HCT116 (cell line): ENCODE results near the gene CCDC69. TPM values are rescaled to one million over a fixed set of nuclear protein-coding genes. Genes with fewer than 3 reads are reported as not detected.

Experiments
- ATAC-seq: fragments of 200-7000 bp; cut with Tn5 transposase; 2 replicates; pipeline ENCODE4 v1.9.1; 2020; ENCODE audit warnings: mild to moderate bottlenecking, moderate library complexity
- BruUV-seq: library from RNA; stranded (reverse); fragments of 400-500 nt; replicated peaks from 2 replicates; lab custom pipeline; 2021; lab: Mats Ljungman, UMichigan
- CTCF ChIA-PET: fragments of 300-600 bp; sonication (Branson Sonifier 250); formaldehyde crosslinking; loops from one replicate; lab custom pipeline; 2021; ENCODE audit warnings: antibody characterized with exemption; lab: Charles Lee
- POLR2A ChIA-PET: fragments of 300-600, 350-600 bp; sonication (Branson Sonifier 250); formaldehyde crosslinking; loops from one replicate; lab custom pipeline; 2021; ENCODE audit warnings: antibody characterized with exemption; lab: Charles Lee
- RAD21 ChIA-PET, 2 experiments: fragments of 300-600 bp; sonication (Branson Sonifier 250); formaldehyde crosslinking; loops; one replicate each; lab custom pipeline; 2023; ENCODE audit warnings: low total read pairs in 2 of 2; ENCODE audit not compliant: uncharacterized antibody in 2 of 2, unreplicated experiment in 2 of 2, low non-redundant PET in 1 of 2; lab: Charles Lee
- DNase-seq: peaks from one replicate; pipeline ENCODE4 v3.0.0-alpha.2; 2010; ENCODE audit warnings: low read depth, low spot score
- H2AFZ ChIP-seq: fragments of 200-600 bp; shearing (Covaris generic), sonication (generic); 2 replicates; pipeline ENCODE4 v1.6.1; 2017; ENCODE audit warnings: low read depth, mixed run types, mixed read lengths, antibody characterized with exemption, low read length; ENCODE audit not compliant: poor library complexity, severe bottlenecking
- H3K27ac ChIP-seq: 2 replicates; pipeline ENCODE4 v1.5.1; 2012; ENCODE audit warnings: low read depth, low read length
- H3K27me3 ChIP-seq: fragments of 200-600 bp; sonication (generic); 2 replicates; pipeline ENCODE4 v1.6.1; 2016; ENCODE audit warnings: mixed run types, low read length, mixed read lengths; ENCODE audit not compliant: insufficient read depth
- H3K36me3 ChIP-seq, 2 experiments: fragments of 200-500 bp in 1 of 2; fragments of 200-600 bp in 1 of 2; sonication (Bioruptor generic) in 1 of 2; sonication (generic) in 1 of 2; 2 replicates each; pipeline versions ENCODE4 v1.5.1 to v1.6.1; 2014 to 2016; ENCODE audit warnings: low read length in 2 of 2, inconsistent platforms in 1 of 2, mixed read lengths in 1 of 2, mixed run types in 1 of 2; ENCODE audit not compliant: insufficient read depth in 2 of 2, control insufficient read depth in 1 of 2
- H3K4me1 ChIP-seq, 2 experiments: fragments of 200-600 bp in 1 of 2; sonication (generic) in 1 of 2; 2 replicates each; pipeline versions ENCODE4 v1.5.1 to v1.6.1; 2012 to 2017; ENCODE audit warnings: low read length in 2 of 2, inconsistent platforms in 1 of 2, mild to moderate bottlenecking in 1 of 2, mixed read lengths in 1 of 2, mixed run types in 1 of 2, moderate library complexity in 1 of 2; ENCODE audit not compliant: insufficient read depth in 2 of 2, control insufficient read depth in 1 of 2
- H3K4me2 ChIP-seq: fragments of 200-600 bp; sonication (generic); 2 replicates; pipeline ENCODE4 v1.6.1; 2017; ENCODE audit warnings: mixed run types, low read length, mixed read lengths
- H3K4me3 ChIP-seq, 2 experiments: fragments of 200-600 bp in 1 of 2; sonication (generic) in 1 of 2; replicated peaks in 1 of 2; 2 replicates each; pipeline ENCODE4 v1.5.1; 2011 to 2016; ENCODE audit warnings: low read length in 2 of 2, control low read depth in 1 of 2, low read depth in 1 of 2, mild to moderate bottlenecking in 1 of 2, mixed read lengths in 1 of 2, mixed run types in 1 of 2
- H3K79me2 ChIP-seq: fragments of 200-600 bp; sonication (generic); 2 replicates; pipeline ENCODE4 v1.6.1; 2017; ENCODE audit warnings: mild to moderate bottlenecking, mixed run types, low read length, moderate library complexity, mixed read lengths; ENCODE audit not compliant: insufficient read depth
- H3K9ac ChIP-seq: fragments of 200-600 bp; sonication (generic); 2 replicates; pipeline ENCODE4 v1.6.1; 2016; ENCODE audit warnings: low read length, mixed read lengths
- H3K9me2 ChIP-seq: fragments of 200-600 bp; sonication (generic), shearing (Covaris generic); 2 replicates; pipeline ENCODE4 v1.6.1; 2017; ENCODE audit warnings: mixed run types, mild to moderate bottlenecking, moderate library complexity; ENCODE audit not compliant: insufficient read depth
- H3K9me3 ChIP-seq, 2 experiments: fragments of 200-500 bp in 1 of 2; fragments of 200-600 bp in 1 of 2; sonication (Bioruptor generic) in 1 of 2; sonication (generic) in 1 of 2; 2 replicates each; pipeline ENCODE4 v1.6.1; 2014 to 2017; ENCODE audit warnings: low read length in 2 of 2, mixed read lengths in 2 of 2, inconsistent platforms in 1 of 2, low read depth in 1 of 2, mild to moderate bottlenecking in 1 of 2, mixed run types in 1 of 2, moderate library complexity in 1 of 2; ENCODE audit not compliant: control insufficient read depth in 1 of 2, insufficient read depth in 1 of 2
- H4K20me1 ChIP-seq: fragments of 200-600 bp; sonication (generic), shearing (Covaris generic); 2 replicates; pipeline ENCODE4 v1.6.1; 2017; ENCODE audit warnings: mixed run types, mild to moderate bottlenecking, moderate library complexity; ENCODE audit not compliant: insufficient read depth
- CBX3 ChIP-seq: IDR thresholded peaks from 2 replicates; pipeline ENCODE4 v1.6.1; 2012; ENCODE audit warnings: low read depth
- CEBPB ChIP-seq: IDR thresholded peaks from 2 replicates; pipeline ENCODE4 v1.6.1; 2012; ENCODE audit warnings: low read depth
- EGR1 ChIP-seq: IDR thresholded peaks from 2 replicates; pipeline ENCODE4 v1.6.1; 2012; ENCODE audit warnings: low read depth
- EZH2 ChIP-seq: fragments of 200-600 bp; sonication (generic); IDR thresholded peaks from 2 replicates; pipeline ENCODE4 v1.6.1; 2017; ENCODE audit warnings: antibody characterized with exemption, mixed run types
- JUND ChIP-seq: IDR thresholded peaks from 2 replicates; pipeline ENCODE4 v1.6.1; 2012
- POLR2A ChIP-seq: IDR thresholded peaks from 2 replicates; pipeline ENCODE4 v1.7.0; 2011; ENCODE audit warnings: borderline replicate concordance; ENCODE audit not compliant: insufficient read depth, insufficient read length; ENCODE audit errors: extremely low read depth
- SIN3A ChIP-seq: IDR thresholded peaks from 2 replicates; pipeline ENCODE4 v1.6.1; 2012; ENCODE audit warnings: low read depth
- SRF ChIP-seq: IDR thresholded peaks from 2 replicates; pipeline ENCODE4 v1.6.1; 2012; ENCODE audit warnings: low read depth
- TCF7L2 ChIP-seq: IDR thresholded peaks from 2 replicates; pipeline ENCODE4 v1.7.0; 2011; ENCODE audit warnings: borderline replicate concordance, inconsistent platforms; ENCODE audit not compliant: insufficient read depth, insufficient read length; ENCODE audit errors: extremely low read depth
- YY1 ChIP-seq: IDR thresholded peaks from 2 replicates; pipeline ENCODE4 v1.6.1; 2011; ENCODE audit warnings: low read length, low read depth, moderate library complexity, mild to moderate bottlenecking; ENCODE audit not compliant: insufficient replicate concordance; ENCODE audit errors: extremely low read depth
- ZFX ChIP-seq: fragments of 450-650 bp; IDR thresholded peaks from 2 replicates; pipeline ENCODE4 v1.6.1; 2017
- ZNF274 ChIP-seq: fragments of 200-500 bp; sonication (Bioruptor generic); IDR thresholded peaks from 2 replicates; pipeline ENCODE4 v1.6.1; 2014; ENCODE audit warnings: mild to moderate bottlenecking, low read depth, low read length, inconsistent platforms
- intact Hi-C: fragments of 100-400 bp; cut with micrococcal nuclease; formaldehyde crosslinking; loops from 2 replicates; pipeline ENCODE4 v1.10.0; 2022
- total RNA-seq: library from RNA; stranded (reverse); gene quantifications from one replicate; pipeline ENCODE4 v1.2.1, GENCODE V29; 2021; ENCODE audit not compliant: unreplicated experiment
- TF ChIP-seq, protein P1 (sequence below): IDR thresholded peaks from 2 replicates; pipeline ENCODE4 v1.6.1; 2012; ENCODE audit warnings: low read depth
- TF ChIP-seq, protein P2 (sequence below), 3 experiments: fragments of 200-600 bp in 1 of 3; sonication (generic) in 1 of 3; IDR thresholded peaks in 2 of 3; conservative IDR thresholded peaks in 1 of 3; 2 replicates each; pipeline ENCODE4 v1.5.1; 2012 to 2017; ENCODE audit warnings: low read depth in 2 of 3, low read length in 2 of 3, antibody characterized with exemption in 1 of 3, borderline replicate concordance in 1 of 3, control low read depth in 1 of 3, mild to moderate bottlenecking in 1 of 3, mixed read lengths in 1 of 3, mixed run types in 1 of 3, moderate library complexity in 1 of 3; ENCODE audit not compliant: insufficient read depth in 1 of 3
- TF ChIP-seq, protein P3 (sequence below): IDR thresholded peaks from 2 replicates; pipeline ENCODE4 v1.6.1; 2011; ENCODE audit warnings: mild to moderate bottlenecking, low read length, moderate library complexity; ENCODE audit not compliant: insufficient replicate concordance; ENCODE audit errors: extremely low read depth
- TF ChIP-seq, protein P4 (sequence below): IDR thresholded peaks from 2 replicates; pipeline ENCODE4 v1.6.1; 2012
- TF ChIP-seq, protein P5 (sequence below): IDR thresholded peaks from 2 replicates; pipeline ENCODE4 v1.6.1; 2012

CCDC69 gene
- total RNA-seq, 1 experiment from 2014 or later, result 4.3 TPM

DNA sequence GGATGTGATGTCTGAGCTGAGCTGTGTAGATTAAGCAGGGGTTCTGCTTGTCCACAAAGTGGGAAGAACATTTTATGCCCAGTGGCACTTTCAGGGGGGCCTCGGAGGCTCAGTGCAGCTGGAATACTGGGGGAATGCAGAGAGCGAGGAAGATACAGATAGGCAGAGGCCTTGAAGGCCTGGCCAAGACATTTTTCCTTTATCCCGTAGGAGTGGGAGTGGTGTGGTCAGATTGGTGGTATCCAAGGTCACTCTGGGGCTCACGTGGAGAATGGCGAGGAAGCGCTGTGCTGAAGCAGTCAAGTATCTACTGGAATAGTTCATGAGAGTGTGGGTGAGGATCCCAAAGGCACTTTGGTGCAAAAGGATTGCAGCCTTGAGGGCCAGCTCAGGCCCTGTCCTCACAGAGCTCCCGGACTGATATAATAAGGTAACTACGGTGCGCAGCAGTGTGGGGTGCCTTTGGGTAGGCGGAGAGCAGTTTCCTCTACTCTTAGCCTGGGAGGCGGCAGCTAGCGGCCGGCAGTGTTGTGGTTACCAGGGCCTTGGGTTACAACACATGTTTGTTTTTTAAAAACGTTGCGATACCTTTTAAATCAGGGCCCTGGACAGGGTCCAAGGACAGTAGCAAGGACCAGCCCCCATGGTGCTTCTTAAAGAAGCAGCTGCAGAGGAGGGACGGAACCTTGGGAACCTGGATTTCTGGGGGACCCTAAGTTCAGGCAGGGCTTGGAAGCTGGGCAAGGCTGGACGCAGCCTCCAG is 10.8 kb upstream of the CCDC69 start:
- no peak for TF ChIP-seq TCF7L2
- no peak for TF ChIP-seq CBX3
- TF ChIP-seq ZFX, result no peak
- TF ChIP-seq, protein P1, sequence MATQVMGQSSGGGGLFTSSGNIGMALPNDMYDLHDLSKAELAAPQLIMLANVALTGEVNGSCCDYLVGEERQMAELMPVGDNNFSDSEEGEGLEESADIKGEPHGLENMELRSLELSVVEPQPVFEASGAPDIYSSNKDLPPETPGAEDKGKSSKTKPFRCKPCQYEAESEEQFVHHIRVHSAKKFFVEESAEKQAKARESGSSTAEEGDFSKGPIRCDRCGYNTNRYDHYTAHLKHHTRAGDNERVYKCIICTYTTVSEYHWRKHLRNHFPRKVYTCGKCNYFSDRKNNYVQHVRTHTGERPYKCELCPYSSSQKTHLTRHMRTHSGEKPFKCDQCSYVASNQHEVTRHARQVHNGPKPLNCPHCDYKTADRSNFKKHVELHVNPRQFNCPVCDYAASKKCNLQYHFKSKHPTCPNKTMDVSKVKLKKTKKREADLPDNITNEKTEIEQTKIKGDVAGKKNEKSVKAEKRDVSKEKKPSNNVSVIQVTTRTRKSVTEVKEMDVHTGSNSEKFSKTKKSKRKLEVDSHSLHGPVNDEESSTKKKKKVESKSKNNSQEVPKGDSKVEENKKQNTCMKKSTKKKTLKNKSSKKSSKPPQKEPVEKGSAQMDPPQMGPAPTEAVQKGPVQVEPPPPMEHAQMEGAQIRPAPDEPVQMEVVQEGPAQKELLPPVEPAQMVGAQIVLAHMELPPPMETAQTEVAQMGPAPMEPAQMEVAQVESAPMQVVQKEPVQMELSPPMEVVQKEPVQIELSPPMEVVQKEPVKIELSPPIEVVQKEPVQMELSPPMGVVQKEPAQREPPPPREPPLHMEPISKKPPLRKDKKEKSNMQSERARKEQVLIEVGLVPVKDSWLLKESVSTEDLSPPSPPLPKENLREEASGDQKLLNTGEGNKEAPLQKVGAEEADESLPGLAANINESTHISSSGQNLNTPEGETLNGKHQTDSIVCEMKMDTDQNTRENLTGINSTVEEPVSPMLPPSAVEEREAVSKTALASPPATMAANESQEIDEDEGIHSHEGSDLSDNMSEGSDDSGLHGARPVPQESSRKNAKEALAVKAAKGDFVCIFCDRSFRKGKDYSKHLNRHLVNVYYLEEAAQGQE, result no peak
- no peak for TF ChIP-seq EGR1
- TF ChIP-seq POLR2A, result no peak
- TF ChIP-seq CEBPB, result no peak
- TF ChIP-seq SRF, result no peak
- no peak for TF ChIP-seq YY1
- TF ChIP-seq, protein P2, sequence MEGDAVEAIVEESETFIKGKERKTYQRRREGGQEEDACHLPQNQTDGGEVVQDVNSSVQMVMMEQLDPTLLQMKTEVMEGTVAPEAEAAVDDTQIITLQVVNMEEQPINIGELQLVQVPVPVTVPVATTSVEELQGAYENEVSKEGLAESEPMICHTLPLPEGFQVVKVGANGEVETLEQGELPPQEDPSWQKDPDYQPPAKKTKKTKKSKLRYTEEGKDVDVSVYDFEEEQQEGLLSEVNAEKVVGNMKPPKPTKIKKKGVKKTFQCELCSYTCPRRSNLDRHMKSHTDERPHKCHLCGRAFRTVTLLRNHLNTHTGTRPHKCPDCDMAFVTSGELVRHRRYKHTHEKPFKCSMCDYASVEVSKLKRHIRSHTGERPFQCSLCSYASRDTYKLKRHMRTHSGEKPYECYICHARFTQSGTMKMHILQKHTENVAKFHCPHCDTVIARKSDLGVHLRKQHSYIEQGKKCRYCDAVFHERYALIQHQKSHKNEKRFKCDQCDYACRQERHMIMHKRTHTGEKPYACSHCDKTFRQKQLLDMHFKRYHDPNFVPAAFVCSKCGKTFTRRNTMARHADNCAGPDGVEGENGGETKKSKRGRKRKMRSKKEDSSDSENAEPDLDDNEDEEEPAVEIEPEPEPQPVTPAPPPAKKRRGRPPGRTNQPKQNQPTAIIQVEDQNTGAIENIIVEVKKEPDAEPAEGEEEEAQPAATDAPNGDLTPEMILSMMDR (IDR thresholded peaks at IDR 0.05 in 2 of 3, conservative IDR thresholded peaks at IDR 0.05 in 1 of 3; ENCODE audit: borderline replicate concordance in 1 of 3, insufficient read depth in 1 of 3, low read depth in 2 of 3, low read length in 2 of 3), result no peak
- TF ChIP-seq ZNF274, result no peak
- no peak for TF ChIP-seq EZH2
- TF ChIP-seq, protein P3, sequence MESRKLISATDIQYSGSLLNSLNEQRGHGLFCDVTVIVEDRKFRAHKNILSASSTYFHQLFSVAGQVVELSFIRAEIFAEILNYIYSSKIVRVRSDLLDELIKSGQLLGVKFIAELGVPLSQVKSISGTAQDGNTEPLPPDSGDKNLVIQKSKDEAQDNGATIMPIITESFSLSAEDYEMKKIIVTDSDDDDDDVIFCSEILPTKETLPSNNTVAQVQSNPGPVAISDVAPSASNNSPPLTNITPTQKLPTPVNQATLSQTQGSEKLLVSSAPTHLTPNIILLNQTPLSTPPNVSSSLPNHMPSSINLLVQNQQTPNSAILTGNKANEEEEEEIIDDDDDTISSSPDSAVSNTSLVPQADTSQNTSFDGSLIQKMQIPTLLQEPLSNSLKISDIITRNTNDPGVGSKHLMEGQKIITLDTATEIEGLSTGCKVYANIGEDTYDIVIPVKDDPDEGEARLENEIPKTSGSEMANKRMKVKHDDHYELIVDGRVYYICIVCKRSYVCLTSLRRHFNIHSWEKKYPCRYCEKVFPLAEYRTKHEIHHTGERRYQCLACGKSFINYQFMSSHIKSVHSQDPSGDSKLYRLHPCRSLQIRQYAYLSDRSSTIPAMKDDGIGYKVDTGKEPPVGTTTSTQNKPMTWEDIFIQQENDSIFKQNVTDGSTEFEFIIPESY, result no peak
- TF ChIP-seq, protein P4, sequence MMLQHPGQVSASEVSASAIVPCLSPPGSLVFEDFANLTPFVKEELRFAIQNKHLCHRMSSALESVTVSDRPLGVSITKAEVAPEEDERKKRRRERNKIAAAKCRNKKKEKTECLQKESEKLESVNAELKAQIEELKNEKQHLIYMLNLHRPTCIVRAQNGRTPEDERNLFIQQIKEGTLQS, result no peak
- TF ChIP-seq, protein P5, sequence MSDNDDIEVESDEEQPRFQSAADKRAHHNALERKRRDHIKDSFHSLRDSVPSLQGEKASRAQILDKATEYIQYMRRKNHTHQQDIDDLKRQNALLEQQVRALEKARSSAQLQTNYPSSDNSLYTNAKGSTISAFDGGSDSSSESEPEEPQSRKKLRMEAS, result no peak
- no peak for TF ChIP-seq SIN3A
- no peak for TF ChIP-seq JUND
- no peak for ATAC-seq

More for the DNA sequence above, 10.8 kb upstream of the CCDC69 start:
- no peaks in the 10 kb centered on the region for H3K9me2 ChIP-seq
- CTCF ChIA-PET, result interaction anchor here (0.9 kb wide), 1 partner anchor 109 kb away, joined by 3 read pairs; no protein-coding TSS in a partner anchor
- peaks cover 0 to 3% of the 10 kb centered on the region in 2 experiments; a peak in 1 of 4 replicates for H3K4me1 ChIP-seq
- no TSS peak for BruUV-seq
- no peak overlapping the region for H3K9ac ChIP-seq
- POLR2A ChIA-PET, result interaction anchor here (0.8 kb wide), 1 partner anchor 10 kb away, joined by 3 read pairs; no protein-coding TSS in a partner anchor
- RAD21 ChIA-PET, result no interaction called here
- no peaks in the 10 kb centered on the region for H3K36me3 ChIP-seq
- no peak overlapping the region for H3K4me3 ChIP-seq
- no peak overlapping the region for H3K27ac ChIP-seq
- DNase-seq, result no peak
- H3K4me2 ChIP-seq, result no peak overlapping the region
- intact Hi-C loops, result loop anchor here (10.0 kb wide), 1 partner anchor 230 kb away; no protein-coding TSS in a partner anchor
- H3K9me3 ChIP-seq, result no peaks in the 10 kb centered on the region
- no peaks in the 10 kb centered on the region for H4K20me1 ChIP-seq
- no peaks in the 10 kb centered on the region for H3K27me3 ChIP-seq
- H2AFZ ChIP-seq, result no peak overlapping the region
- no peaks in the 10 kb centered on the region for H3K79me2 ChIP-seq
